GM12801 (cell line): ENCODE results near the gene UBE2C.

Source experiments
- CTCF ChIP-seq: IDR thresholded peaks from one replicate; pipeline ENCODE4 v1.5.1; 2011; ENCODE audit warnings: control low read depth; ENCODE audit not compliant: insufficient read length; ENCODE audit errors: extremely low read depth

Gene UBE2C

GRCh38 chr20:45775411-45775810, 37.0 kb upstream of the UBE2C start:
- TF ChIP-seq CTCF = no peak

GRCh38 chr20:45776931-45777330, 35.5 kb upstream of the UBE2C start:
- TF ChIP-seq CTCF = no peak

GRCh38 chr20:45779011-45779915, 33.2 kb upstream of the UBE2C start:
- no peak for TF ChIP-seq CTCF

GRCh38 chr20:45780159-45780558, 32.3 kb upstream of the UBE2C start:
- TF ChIP-seq CTCF = no peak

- TF ChIP-seq CTCF = no peak
Measured at GRCh38 chr20:45781391-45781931, 31.0 kb upstream of the UBE2C start.

- no peak for TF ChIP-seq CTCF
Measured at GRCh38 chr20:45782890-45783289, 29.6 kb upstream of the UBE2C start.

- no peak for TF ChIP-seq CTCF
Measured at GRCh38 chr20:45783656-45784294, 28.7 kb upstream of the UBE2C start.
